Coronary artery (tissue), 2 donors: ENCODE data around the gene PRKG1.

Experiments used
- DNase-seq: peaks from one replicate; pipeline ENCODE4 v3.0.0-alpha.2; 2017; ENCODE audit warnings: low spot score
- H3K27ac ChIP-seq, 2 donors: fragments of 200-600 bp; sonication (generic); one replicate each; pipeline ENCODE4 v1.5.1; 2016 to 2019
- H3K4me3 ChIP-seq: fragments of 200-600 bp; sonication (generic); 2 replicates; pipeline ENCODE4 v1.5.1; 2016; ENCODE audit warnings: mild to moderate bottlenecking, moderate library complexity
- TF ChIP-seq, protein P1 (sequence below): fragments of 200-600 bp; sonication (generic); IDR thresholded peaks from one replicate; pipeline ENCODE4 v1.5.1; 2019; ENCODE audit warnings: antibody characterized with exemption

The PRKG1 gene

DNA sequence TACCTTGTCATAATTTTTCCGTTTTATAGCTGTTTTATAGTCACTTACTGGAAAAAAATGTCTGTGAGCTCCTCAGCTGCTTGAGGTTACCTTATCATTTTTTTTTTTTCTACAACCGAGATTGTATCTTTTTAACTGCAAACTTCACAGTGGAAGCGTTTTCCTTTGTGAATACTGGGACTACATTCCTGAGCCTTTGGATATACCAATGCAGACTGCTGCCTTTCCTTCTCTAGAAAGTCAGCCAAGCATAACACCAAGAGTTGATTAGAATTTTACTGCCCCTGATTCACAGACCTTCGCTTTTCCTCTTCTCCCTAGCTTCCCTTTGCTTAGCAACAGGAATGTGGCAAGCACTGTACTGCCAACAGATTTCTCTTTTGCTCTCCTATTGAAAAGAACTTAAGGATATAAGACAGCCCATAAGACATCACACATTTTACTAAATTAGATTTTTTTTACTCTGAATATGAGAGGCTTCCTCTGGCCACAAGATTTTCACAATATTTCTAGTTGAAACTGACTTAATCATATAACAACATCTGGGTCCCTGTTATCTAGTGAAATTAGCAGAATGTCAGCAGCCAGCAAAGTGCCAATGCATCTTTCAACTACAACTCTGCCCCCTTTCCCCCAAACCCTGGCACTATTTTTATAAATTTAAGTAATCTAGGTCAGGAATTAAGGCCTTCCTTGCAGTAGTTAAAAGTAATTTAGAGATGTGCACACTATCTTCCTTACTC lies 170.6 kb downstream of the PRKG1 start:
- TF ChIP-seq, protein P1, sequence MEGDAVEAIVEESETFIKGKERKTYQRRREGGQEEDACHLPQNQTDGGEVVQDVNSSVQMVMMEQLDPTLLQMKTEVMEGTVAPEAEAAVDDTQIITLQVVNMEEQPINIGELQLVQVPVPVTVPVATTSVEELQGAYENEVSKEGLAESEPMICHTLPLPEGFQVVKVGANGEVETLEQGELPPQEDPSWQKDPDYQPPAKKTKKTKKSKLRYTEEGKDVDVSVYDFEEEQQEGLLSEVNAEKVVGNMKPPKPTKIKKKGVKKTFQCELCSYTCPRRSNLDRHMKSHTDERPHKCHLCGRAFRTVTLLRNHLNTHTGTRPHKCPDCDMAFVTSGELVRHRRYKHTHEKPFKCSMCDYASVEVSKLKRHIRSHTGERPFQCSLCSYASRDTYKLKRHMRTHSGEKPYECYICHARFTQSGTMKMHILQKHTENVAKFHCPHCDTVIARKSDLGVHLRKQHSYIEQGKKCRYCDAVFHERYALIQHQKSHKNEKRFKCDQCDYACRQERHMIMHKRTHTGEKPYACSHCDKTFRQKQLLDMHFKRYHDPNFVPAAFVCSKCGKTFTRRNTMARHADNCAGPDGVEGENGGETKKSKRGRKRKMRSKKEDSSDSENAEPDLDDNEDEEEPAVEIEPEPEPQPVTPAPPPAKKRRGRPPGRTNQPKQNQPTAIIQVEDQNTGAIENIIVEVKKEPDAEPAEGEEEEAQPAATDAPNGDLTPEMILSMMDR, result no peak
- H3K27ac ChIP-seq, result peak overlapping the region in 1 of 2 donors; percentile 14
- no peak overlapping the region for H3K4me3 ChIP-seq
- DNase-seq, result no peak

DNA sequence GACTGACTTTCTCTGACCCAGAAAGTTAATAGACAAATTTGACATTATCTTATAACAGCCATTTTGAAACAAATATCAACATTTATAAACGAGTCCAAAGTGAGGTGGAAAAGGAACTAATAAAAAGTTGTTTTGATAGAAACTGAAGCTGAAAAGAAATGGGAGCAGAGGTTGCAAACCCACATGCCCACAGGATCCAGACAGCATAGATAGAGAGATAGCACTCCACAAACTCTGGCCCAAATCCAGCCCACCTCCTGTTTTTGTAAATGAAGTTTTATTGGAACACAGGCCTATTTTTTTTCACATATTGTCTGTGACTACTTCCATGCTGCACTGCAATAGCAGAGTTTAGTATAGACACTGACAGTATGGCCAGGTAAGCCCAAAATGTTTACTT lies 171.9 kb downstream of the PRKG1 start:
- TF ChIP-seq, protein P1, result no peak
- peak overlapping the region in 1 of 2 donors; percentile 1 for H3K27ac ChIP-seq
- DNase-seq, result no peak
- H3K4me3 ChIP-seq, result no peak overlapping the region

GRCh38 chr10:51250278-51250920 lies 176.1 kb downstream of the PRKG1 start:
- TF ChIP-seq, protein P1, result no peak
- no peak for DNase-seq
- peak overlapping the region in 1 of 2 donors; percentile 1 for H3K27ac ChIP-seq
- H3K4me3 ChIP-seq, result no peak overlapping the region

DNA sequence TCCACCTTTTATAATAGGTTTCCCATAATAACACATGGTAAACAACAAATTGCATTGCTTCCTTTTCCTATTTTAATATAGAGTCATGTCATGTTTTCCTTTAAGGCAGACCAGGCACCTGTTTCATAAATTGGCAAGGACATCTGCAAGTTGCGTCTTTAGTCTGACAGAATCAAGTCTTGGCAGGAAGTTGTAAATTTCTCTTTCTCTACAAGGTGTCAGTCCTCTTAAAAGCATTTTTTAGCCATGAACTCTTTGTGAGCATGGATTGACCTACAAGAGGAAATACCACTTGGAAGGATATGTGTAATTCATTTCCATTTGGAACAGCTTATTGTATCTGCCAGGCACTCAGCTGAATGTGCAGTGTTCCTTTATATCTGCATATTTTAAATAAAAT lies 176.8 kb downstream of the PRKG1 start:
- Histone ChIP-seq H3K27ac (no peak overlapping the region), H3K4me3 (no peak overlapping the region)
- TF ChIP-seq, protein P1, result no peak
- DNase-seq, result no peak

DNA sequence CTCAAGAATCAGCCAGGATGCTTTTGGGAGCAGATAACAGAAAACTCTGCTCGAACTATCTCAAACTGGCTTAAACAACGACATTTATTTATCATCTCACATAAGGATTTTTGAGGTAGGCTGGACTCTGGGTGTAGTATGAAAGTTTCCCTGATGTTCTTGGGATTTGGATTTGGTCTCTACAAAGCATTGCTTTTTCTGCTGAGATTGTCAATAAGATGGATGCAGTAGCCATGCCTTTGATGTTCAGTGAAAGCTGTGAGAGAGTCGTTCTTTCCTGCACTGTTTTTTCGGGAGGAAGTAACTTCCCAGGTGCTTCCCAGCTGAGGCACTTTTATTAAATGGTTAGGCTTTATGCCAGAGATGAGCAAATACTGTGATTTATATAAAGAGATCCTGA lies 181.1 kb downstream of the PRKG1 start:
- H3K27ac ChIP-seq, result no peak overlapping the region
- no peak for DNase-seq
- no peak overlapping the region for H3K4me3 ChIP-seq
- TF ChIP-seq, protein P1, result no peak

GRCh38 chr10:51257511-51258248 lies 183.4 kb downstream of the PRKG1 start:
- H3K27ac ChIP-seq, result peak overlapping the region; percentile 52 to 80
- TF ChIP-seq, protein P1, result no peak
- DNase-seq, result no peak
- no peak overlapping the region for H3K4me3 ChIP-seq
